KMS-11 (cell line): ENCODE data around the gene TSPAN13.
A peak's percentile ranks its signal among the peaks of the same experiment; 100 is the strongest.

ENCODE experiments used
- H2AFZ ChIP-seq: fragments of 200-600 bp; sonication (generic); 2 replicates; pipeline ENCODE4 v1.6.1; 2016; ENCODE audit warnings: antibody characterized with exemption, mixed run types, low read depth
- H3K27ac ChIP-seq: fragments of 200-600 bp; sonication (generic); 2 replicates; pipeline ENCODE4 v1.6.1; 2016; ENCODE audit warnings: mild to moderate bottlenecking, mixed run types
- H3K27me3 ChIP-seq: fragments of 200-600 bp; sonication (generic); 2 replicates; pipeline ENCODE4 v1.6.1; 2017; ENCODE audit warnings: mild to moderate bottlenecking, low read depth, mixed run types, moderate library complexity; ENCODE audit not compliant: insufficient read depth
- H3K36me3 ChIP-seq: fragments of 200-600 bp; sonication (generic); 2 replicates; pipeline ENCODE4 v1.6.1; 2017; ENCODE audit warnings: mild to moderate bottlenecking, mixed run types; ENCODE audit not compliant: insufficient read depth
- H3K4me1 ChIP-seq: fragments of 200-600 bp; sonication (generic); 2 replicates; pipeline ENCODE4 v1.6.1; 2016; ENCODE audit warnings: mild to moderate bottlenecking, low read depth, mixed run types; ENCODE audit not compliant: poor library complexity, severe bottlenecking
- H3K4me2 ChIP-seq: fragments of 200-600 bp; sonication (generic); 2 replicates; pipeline ENCODE4 v1.7.0; 2016; ENCODE audit warnings: mild to moderate bottlenecking, mixed run types
- H3K4me3 ChIP-seq: fragments of 200-600 bp; sonication (generic); IDR thresholded peaks from 2 replicates; pipeline ENCODE4 v1.6.1; 2017; ENCODE audit warnings: low read depth, low read length, mixed read lengths; ENCODE audit not compliant: insufficient read depth
- H3K79me2 ChIP-seq: fragments of 200-600 bp; sonication (generic); 2 replicates; pipeline ENCODE4 v1.6.1; 2016; ENCODE audit warnings: low read depth, mixed run types; ENCODE audit not compliant: insufficient read depth
- H3K9ac ChIP-seq: fragments of 200-600 bp; sonication (generic); 2 replicates; pipeline ENCODE4 v1.6.1; 2016; ENCODE audit warnings: mild to moderate bottlenecking, mixed run types
- H4K20me1 ChIP-seq: fragments of 200-600 bp; sonication (generic); 2 replicates; pipeline ENCODE4 v1.6.1; 2016; ENCODE audit warnings: mild to moderate bottlenecking, mixed run types; ENCODE audit not compliant: insufficient read depth
- CTCF ChIP-seq: fragments of 200-600 bp; sonication (generic); conservative IDR thresholded peaks from 2 replicates; pipeline ENCODE4 v1.6.1; 2017; ENCODE audit warnings: low read depth, mild to moderate bottlenecking, antibody characterized with exemption, low read length, moderate library complexity, mixed read lengths

The TSPAN13 gene

DNA sequence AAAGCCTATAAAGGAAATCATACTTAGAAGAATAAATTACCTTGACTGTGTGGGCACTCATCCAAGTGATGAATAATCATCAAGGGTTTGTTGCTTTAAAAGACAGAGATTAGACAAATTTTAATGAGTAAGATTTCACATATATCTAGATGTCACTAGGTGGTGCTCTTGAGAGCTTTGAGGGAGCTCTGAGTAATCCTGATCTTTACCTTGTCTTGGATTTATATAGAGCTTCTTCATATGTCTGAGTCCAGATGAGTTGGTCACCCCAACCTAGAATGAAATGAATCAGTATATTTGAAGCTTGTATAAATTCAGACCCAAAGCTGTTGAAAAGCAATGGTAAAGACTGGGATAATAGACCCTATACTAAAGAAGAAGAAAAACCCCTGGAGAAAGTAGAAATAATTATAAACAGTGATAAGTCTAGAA lies 47.6 kb downstream of the TSPAN13 start:
- TF ChIP-seq CTCF = peak; percentile 72
- Histone ChIP-seq H3K9ac (no peak overlapping the region), H3K27me3 (no peaks in the 10 kb centered on the region), H3K36me3 (no peaks in the 10 kb centered on the region), H3K4me2 (no peak overlapping the region), H3K4me3 (no peak overlapping the region), H3K27ac (no peak overlapping the region), H3K4me1 (no peaks in the 10 kb centered on the region), H3K79me2 (no peaks in the 10 kb centered on the region), H2AFZ (no peak overlapping the region), H4K20me1 (no peaks in the 10 kb centered on the region)

DNA sequence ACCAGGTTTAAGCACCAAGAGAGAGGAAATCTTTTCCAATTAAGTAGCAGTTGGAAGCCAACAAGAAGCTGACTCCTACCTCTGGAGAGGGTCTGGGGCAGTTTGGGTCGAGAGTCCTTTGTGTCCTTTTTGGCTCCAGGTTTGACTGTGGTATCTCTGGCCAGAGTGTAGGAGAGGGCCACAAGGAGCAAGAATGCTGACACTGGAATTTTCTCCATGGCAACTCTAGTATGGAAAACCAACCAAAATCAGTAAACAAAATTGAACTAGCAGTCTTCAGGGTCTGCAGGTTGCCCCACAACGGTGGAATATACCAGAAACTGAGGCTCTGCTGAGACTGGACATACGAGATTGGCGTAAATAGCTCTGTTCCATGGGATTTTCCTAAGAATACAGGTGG lies 48.0 kb downstream of the TSPAN13 start:
- H3K4me2 ChIP-seq = no peak overlapping the region
- no peak for TF ChIP-seq CTCF
- no peaks in the 10 kb centered on the region for H3K36me3 ChIP-seq

GRCh38 chr7:16803125-16803524 lies 49.6 kb downstream of the TSPAN13 start:
- H2AFZ ChIP-seq = no peak overlapping the region
- no peaks in the 10 kb centered on the region for H3K4me1 ChIP-seq
- H3K79me2 ChIP-seq = no peaks in the 10 kb centered on the region
- TF ChIP-seq CTCF = no peak
- H3K27ac ChIP-seq = no peak overlapping the region
- H4K20me1 ChIP-seq = no peaks in the 10 kb centered on the region
- no peaks in the 10 kb centered on the region for H3K27me3 ChIP-seq
- no peak overlapping the region for H3K4me3 ChIP-seq
- no peak overlapping the region for H3K4me2 ChIP-seq
- H3K36me3 ChIP-seq = no peaks in the 10 kb centered on the region
- no peak overlapping the region for H3K9ac ChIP-seq

More for the DNA sequence above, 48.0 kb downstream of the TSPAN13 start:
- no peaks in the 10 kb centered on the region for H3K27me3 ChIP-seq
- no peaks in the 10 kb centered on the region for H3K79me2 ChIP-seq
- no peaks in the 10 kb centered on the region for H4K20me1 ChIP-seq
- no peak overlapping the region for H3K9ac ChIP-seq
- H2AFZ ChIP-seq = no peak overlapping the region
- no peak overlapping the region for H3K27ac ChIP-seq
- no peaks in the 10 kb centered on the region for H3K4me1 ChIP-seq
- no peak overlapping the region for H3K4me3 ChIP-seq

DNA sequence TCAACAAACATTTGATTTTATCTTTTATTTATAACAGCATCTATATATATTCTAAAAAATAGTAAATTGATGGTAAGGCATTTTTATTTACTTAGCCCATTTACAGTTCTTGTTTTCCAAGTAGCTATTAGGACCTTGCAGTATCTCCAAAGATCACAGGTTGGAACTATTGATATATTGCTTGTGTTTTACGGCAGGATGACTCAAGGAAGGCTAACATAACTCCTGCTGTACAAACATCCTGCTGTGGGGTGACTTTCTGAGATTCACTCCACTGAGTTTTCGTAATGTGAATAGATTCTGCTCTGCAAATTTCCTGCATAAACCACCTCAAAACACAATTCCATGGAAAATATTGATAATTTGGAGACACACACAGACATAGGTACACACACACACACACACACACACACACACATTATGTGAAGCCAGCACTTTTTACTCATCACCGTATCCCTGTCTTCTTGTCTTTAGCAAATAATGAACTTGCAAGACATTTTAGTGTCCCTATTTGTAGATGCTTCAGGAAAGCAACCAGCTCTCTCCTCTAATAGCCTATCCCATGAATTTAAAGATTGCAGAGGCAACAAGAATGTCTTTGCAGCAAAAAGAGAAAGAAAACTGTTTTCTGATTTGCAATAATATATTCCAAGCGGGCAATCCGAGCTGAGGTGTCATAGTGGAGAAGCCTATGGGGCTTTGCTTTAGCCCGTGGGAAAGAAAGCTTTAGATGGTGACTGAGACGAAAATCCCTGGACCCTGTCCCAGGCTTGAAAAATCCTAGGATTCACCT lies 50.5 kb downstream of the TSPAN13 start:
- Histone ChIP-seq H3K4me2 (no peak overlapping the region), H3K79me2 (no peaks in the 10 kb centered on the region), H3K27me3 (no peaks in the 10 kb centered on the region), H4K20me1 (no peaks in the 10 kb centered on the region), H3K4me1 (no peaks in the 10 kb centered on the region), H3K4me3 (no peak overlapping the region), H2AFZ (no peak overlapping the region), H3K9ac (no peak overlapping the region), H3K27ac (no peak overlapping the region), H3K36me3 (no peaks in the 10 kb centered on the region)
- no peak for TF ChIP-seq CTCF
